Stimulated activated CD4-positive, alpha-beta T cell treated with anti-CD3 and anti-CD28 coated beads, Interleukin-12 subunit alpha, Interleukin-12 subunit beta, amount 100 ng/mL, for 4 hours (primary cell): Measurements from ENCODE around the gene POU3F3.
A peak's percentile ranks its signal among the peaks of the same experiment; 100 is the strongest.

Source experiments
- DNase-seq: peaks from one replicate; pipeline ENCODE4 v3.0.0-alpha.2; 2020

POU3F3 gene

DNA sequence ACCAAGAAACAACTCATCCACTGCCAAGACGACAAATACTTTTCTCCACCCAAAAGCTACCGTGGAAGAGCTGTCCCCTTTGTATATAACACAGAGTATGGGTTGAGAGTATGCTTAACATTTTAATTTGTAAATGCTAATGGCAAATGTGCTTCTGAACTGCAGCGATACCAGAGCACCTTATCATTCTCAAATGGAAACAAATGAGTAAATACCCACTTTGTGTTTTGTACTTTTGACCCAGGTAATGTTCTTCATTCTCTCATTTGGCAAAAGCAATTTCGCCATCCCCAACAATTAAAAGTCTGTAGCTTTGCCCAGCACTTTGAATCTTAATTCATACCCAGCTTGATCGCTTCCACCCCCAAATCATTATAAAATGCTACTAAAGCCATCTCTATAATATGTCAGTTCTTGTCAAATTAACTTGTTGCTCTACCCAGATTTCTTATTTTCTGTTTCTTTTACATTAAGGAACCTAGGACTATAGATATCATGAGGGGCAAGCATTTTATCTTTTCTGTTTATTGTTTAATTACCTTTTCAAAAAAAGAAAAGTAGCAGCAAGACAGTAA, 6.2 kb upstream of the POU3F3 start:
- DNase-seq = no peak

DNA sequence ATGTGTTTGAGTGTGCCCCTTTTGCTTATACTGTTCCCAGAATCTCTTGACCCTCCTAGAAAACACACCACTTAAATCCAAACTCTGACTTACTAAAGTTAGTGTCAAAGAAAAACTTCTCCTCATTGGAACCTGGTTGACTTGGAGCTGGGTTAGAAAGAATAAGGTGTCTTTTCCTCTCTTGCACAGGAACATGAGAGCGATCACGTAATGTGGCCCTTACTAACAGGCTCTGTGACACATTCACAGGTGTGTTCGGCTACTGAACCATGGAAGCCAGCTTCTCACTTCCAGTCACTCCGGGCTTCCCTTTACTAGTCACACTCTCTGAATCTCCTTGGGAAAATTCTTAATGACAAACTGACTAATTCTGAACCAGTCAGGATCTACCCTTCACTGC, 5.4 kb upstream of the POU3F3 start:
- DNase-seq = no peak

- DNase-seq = no peak
These were observed 4.8 kb upstream of the POU3F3 start for GRCh38 chr2:104849101-104849500.

DNA sequence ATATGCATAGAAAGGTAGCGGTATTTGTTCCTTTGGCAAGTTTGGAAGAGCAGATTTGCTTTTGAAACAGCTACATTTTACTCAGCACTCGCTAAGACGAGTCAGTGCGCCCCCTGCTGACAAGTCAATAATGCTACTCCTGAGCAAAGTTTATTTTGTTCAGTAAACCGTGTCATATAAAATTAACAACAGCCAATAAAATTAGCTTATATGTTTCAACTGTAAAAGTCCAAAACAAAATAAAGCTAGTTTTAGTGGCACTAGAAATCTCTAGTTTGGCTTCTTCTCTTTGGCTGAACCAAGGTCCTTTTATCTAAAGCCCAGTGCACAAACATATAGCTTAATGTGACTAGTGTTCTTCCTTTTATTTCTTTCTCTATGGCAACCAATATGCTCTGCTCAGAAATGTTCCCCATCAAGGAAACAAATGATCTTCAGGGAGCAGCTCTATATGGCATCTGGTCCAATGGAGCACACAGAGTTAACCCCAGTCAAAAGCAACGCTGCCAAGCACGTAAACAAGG, 4.2 kb upstream of the POU3F3 start:
- DNase-seq = peak; percentile 64

GRCh38 chr2:104850361-104851290, 3.3 kb upstream of the POU3F3 start:
- no peak for DNase-seq

DNA sequence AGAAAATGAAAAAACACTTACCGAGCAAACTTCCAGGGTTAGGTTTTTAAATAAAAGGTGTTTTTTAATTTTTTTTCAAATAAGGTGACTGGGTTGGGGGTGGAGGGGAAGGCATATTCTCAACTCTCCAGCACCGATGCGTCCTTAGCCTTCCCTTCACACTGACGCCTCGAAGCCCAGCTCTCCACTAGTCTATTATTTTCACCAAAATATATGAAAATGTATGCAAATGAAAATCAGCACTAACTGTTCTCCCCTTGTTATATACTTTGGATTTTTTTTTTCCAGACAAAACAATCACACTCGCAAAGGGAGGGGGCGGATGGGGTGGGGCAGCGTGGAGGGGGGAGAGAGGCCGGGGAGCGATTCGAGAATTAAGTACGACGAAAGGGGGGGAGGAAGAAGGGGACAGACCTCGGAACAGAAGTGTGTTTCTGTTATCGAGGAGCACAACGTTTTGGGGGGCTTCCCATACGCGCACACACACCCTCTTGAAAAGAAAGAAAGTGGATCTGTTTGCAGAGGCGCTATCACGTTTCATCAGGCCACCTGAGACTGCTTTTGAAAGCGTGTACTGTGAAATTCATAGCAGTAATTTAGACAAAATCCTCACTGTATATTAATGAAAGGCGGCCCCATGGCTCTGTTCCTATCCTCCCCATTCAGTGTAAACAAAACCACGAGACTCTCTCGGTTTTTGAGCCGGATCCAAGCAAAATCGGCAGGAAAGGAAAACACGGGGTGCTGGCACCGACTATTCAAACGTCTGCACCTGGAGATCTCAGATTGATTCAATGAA, 2.4 kb upstream of the POU3F3 start:
- DNase-seq = no peak

DNA sequence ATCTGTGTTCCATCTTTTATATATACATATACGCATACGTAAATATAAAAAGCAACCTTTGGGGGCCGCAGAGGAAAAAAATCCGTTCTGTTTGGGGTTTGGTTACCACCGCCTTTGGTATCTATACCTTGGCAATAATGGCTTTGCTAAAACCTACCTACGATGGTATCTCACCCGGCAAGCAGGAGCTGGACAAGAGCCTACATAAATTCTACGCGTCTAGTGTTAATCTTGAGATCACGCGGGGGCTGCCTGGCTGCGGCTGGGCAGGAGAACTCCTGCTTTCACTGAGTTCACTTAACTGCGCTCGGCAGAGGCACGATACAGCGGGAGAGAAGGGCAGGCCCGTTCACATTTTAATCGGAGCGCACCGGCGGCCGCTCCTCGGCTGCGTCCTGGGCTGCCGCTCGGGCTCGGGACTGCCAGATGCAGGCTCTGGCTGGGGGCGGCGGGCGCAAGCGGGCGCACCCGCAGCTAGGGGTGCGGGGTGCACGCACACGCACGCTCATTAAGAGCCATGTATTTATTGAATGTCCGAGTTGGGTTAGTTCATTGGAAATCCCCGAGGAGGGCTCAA, 1.7 kb upstream of the POU3F3 start:
- DNase-seq = no peak

DNA sequence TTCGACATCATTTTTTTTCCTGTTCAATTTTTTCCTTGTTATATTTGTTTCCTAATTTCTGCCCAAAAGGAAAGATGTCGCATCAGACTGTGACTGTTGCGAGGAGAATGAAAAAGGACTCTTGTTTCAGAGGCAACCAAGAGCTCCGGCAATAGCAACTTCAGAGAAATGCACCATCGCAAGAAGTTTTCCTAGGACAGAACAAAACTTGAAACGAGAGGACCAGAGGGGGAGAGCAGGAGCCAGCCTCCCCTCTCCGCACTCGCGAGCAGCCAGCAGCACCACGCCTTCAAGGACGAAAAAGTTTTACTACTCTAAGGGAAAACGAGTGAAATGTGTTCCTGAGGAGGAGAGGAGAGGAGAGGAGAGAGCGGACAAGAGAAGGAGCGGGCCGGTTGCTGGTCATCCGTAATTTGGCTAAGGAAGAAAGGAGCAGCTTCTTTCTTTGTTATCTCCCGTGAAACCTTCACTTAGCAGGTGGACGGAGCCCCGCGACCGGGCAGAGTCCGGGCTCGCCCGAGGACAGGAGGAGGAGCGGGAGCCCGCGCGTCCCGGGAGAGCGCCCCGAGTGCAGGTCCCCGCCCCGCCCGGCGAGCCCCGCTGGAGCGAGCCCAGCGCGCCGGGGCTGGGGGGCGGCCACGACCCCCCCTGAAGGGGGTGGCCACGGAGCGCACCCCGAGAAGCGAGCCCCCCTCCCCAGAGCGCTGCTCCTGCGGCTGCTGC, 744 bp downstream of the POU3F3 start:
- no peak for DNase-seq

DNA sequence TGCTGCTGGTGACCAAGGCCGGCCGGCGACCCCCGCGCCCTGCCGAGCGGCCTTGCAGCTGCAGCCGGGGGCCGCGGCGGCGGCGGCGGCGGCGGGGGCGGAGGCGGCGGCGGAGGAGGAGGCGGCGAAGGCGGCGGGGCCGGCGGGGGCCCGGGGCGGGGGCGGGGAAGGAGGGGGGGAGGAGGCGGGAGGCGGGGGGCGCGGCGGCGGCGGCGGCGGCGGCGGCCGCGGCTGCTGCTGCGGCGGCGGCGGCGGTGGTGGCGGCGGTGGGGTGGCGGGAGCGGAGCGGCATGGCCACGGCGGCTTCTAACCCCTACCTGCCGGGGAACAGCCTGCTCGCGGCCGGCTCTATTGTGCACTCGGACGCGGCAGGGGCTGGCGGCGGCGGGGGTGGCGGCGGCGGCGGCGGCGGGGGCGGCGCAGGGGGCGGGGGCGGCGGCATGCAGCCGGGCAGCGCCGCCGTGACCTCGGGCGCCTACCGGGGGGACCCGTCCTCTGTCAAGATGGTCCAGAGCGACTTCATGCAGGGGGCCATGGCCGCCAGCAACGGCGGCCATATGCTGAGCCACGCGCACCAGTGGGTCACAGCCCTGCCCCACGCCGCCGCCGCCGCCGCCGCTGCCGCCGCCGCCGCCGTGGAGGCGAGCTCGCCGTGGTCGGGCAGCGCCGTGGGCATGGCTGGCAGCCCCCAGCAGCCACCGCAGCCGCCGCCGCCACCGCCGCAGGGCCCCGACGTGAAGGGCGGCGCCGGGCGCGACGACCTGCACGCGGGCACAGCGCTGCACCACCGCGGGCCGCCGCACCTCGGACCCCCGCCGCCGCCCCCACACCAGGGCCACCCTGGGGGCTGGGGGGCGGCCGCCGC, 1.5 kb downstream of the POU3F3 start:
- DNase-seq = no peak

- DNase-seq = no peak
These were observed 2.4 kb downstream of the POU3F3 start for GRCh38 chr2:104856086-104856972.

GRCh38 chr2:104856973-104857261, 3.0 kb downstream of the POU3F3 start:
- no peak for DNase-seq

DNA sequence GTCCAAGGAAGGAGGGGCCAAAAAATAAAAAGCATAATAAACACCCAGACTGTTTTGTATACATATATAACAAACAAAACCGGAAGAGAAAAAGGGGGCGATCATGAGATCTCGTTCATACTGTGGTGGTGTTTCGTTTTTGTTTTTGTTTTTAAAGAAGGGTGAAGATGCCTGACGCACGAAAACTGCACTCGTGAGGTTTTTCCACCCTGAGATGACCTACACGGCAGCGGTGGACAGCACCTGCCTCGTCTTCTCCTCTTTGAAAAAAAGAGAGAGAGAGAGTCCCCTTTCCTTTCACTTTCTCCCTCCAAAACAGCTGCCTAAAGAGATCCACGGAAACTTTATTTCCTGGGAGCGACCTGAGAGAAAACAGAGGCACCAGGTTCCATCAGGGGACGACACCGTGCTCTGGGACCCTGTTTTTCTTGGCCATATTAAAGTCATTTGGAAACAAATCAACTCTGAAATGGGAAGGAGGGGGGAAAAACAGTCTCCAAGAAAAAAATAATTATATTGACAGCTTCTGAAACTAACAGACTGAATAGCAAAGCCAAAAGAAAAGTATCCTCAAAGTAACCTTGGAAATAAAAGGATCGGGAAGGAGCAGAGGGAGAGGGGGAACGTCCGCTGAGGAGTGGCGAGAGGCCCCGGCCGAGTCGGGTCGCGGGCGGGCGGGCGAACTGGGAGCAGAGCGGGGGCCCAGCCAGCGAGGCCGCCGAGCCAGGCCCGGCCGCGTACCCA, 3.5 kb downstream of the POU3F3 start:
- DNase-seq = no peak

DNA sequence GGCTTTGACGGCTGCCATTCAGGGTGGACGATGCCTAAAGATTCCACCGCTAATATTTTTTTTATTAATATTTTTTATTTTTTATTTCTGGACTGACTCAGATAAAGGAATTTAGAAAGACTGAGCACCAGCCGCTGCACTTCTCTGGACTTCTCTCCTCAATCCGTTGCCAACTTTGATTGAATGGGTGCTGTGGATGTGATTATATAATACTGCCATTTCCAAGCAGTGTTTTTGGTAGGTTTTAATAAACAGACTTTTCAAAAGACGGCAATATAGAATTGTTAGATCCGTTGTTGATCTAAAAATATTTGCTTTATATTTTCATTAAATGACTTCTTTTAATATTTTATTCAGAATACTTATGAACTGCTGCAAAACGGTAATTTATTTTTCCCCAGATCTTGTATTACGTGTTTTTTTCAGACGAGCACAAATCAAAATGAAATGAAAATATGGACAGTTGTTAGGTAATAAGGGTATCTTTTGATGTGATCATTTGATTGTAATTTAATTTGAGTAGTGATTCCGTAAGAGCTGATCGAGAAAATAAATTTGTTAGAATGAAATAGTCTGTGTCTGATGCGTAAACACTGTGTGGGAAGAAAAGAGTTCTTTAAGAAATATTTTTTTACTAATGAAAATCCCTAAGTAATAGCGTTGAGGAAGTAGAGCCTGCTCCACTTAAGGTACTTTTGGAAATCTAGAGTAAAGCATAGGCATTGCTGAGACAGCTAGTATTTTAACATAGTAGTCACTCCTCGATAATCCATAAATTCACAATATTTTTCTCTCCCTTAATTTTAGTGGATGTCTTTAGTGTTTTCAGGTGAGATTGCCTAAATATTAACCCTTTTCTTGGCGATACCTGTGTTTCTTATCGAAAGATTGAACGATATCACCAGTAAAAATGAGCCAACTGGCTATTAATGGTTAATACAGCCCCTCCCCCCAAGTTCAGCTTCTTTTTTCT, 4.4 kb downstream of the POU3F3 start:
- DNase-seq = no peak

- DNase-seq = no peak
These were observed 5.4 kb downstream of the POU3F3 start for GRCh38 chr2:104859291-104859765.

- DNase-seq = no peak
These were observed 6.0 kb downstream of the POU3F3 start for GRCh38 chr2:104859766-104860450.

DNA sequence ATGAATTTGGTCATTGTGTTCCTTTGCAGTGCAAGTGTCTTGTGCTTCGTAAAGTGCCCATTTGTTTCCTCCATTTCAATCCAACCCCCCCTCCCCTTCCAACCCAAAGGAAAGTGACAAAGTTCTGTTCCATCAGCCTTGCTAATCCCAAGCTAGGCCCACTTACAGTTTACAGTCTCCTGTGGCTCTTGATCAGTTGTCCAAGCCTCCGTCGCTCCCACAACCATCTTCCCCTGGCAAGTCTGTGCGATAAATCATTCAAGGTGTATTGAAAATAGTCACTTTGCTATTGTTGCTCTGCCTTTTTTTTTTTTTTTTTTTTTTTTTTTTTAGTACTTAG, 6.5 kb downstream of the POU3F3 start:
- no peak for DNase-seq

- no peak for DNase-seq
These were observed 7.6 kb downstream of the POU3F3 start for GRCh38 chr2:104861351-104862057.
